Smooth muscle cell (in vitro differentiated cells): ENCODE measurements around the gene ENOX2. TPM values are rescaled to one million over a fixed set of nuclear protein-coding genes. Genes with fewer than 3 reads are reported as not detected.
"Not testable (repeated sequence)": the region's sequence is repeated elsewhere in the genome, so short reads cannot be mapped to it uniquely, and the experiment has no call there.

ENCODE experiments used
- DNase-seq: peaks from one replicate; lab custom pipeline; 2025; ENCODE audit not compliant: unreplicated experiment; lab: John Stamatoyannopoulos, UW
- H2AFZ ChIP-seq: fragments of 200-600 bp; sonication (generic); 2 replicates; pipeline ENCODE4 v1.6.0; 2016; ENCODE audit warnings: antibody characterized with exemption, low read depth, mild to moderate bottlenecking
- H3F3A ChIP-seq: fragments of 200-600 bp; sonication (generic); 2 replicates; pipeline ENCODE4 v1.6.0; 2017; ENCODE audit warnings: antibody characterized with exemption, low read depth
- H3K27ac ChIP-seq: fragments of 200-600 bp; sonication (generic); 2 replicates; pipeline ENCODE4 v1.5.1; 2016; ENCODE audit warnings: low read depth, mild to moderate bottlenecking
- H3K27me3 ChIP-seq: fragments of 200-600 bp; sonication (generic); 2 replicates; pipeline ENCODE4 v1.6.1; 2016; ENCODE audit warnings: low read depth, mild to moderate bottlenecking
- H3K36me3 ChIP-seq: fragments of 200-600 bp; sonication (generic); 2 replicates; pipeline ENCODE4 v1.5.1; 2016; ENCODE audit warnings: low read depth
- H3K4me1 ChIP-seq: fragments of 200-600 bp; sonication (generic); 2 replicates; pipeline ENCODE4 v1.5.1; 2016; ENCODE audit warnings: low read depth
- H3K4me2 ChIP-seq: fragments of 200-600 bp; sonication (generic); 2 replicates; pipeline ENCODE4 v1.6.0; 2016; ENCODE audit warnings: mild to moderate bottlenecking
- H3K4me3 ChIP-seq: fragments of 200-600 bp; sonication (generic); 2 replicates; pipeline ENCODE4 v1.5.1; 2016; ENCODE audit warnings: mild to moderate bottlenecking
- H3K79me2 ChIP-seq: fragments of 200-600 bp; sonication (generic); 2 replicates; pipeline ENCODE4 v1.6.0; 2016; ENCODE audit warnings: low read depth, mild to moderate bottlenecking
- H3K9ac ChIP-seq: fragments of 200-600 bp; sonication (generic); 2 replicates; pipeline ENCODE4 v1.6.0; 2016; ENCODE audit warnings: low read depth
- H3K9me3 ChIP-seq: fragments of 200-600 bp; sonication (generic); replicated peaks from 2 replicates; pipeline ENCODE4 v1.5.1; 2016; ENCODE audit warnings: low read depth
- H4K20me1 ChIP-seq: fragments of 200-600 bp; sonication (generic); 2 replicates; pipeline ENCODE4 v1.6.0; 2016; ENCODE audit warnings: low read depth
- WGBS: methylation state at CpG from one replicate; pipeline ENCODE4 v1.1.7; 2016; ENCODE audit warnings: low lambda C conversion rate; 5-methylcytosine and 5-hydroxymethylcytosine counted together
- polyA plus RNA-seq: library from polyadenylated mRNA; unstranded; fragments of >200 nt; fragmentation: Nextera tagmentation; extraction: Ambion mirVana; gene quantifications from 2 replicates; pipeline ENCODE4 v1.2.1, GENCODE V29; 2016
- total RNA-seq: library from RNA; depleted of rRNA; stranded (reverse); fragments of >200 nt; gene quantifications from 2 replicates; pipeline ENCODE4 v1.2.3, GENCODE V29; 2014
- TF ChIP-seq, protein P1 (sequence below): fragments of 200-600 bp; sonication (generic); IDR thresholded peaks from 2 replicates; pipeline ENCODE4 v1.5.1; 2017; ENCODE audit warnings: borderline replicate concordance, mild to moderate bottlenecking, antibody characterized with exemption; ENCODE audit not compliant: insufficient read depth, poor library complexity, severe bottlenecking

Gene ENOX2
- total and polyA plus RNA-seq, 2 experiments from 2014 or later, result 7.0 to 11.2 TPM

DNA sequence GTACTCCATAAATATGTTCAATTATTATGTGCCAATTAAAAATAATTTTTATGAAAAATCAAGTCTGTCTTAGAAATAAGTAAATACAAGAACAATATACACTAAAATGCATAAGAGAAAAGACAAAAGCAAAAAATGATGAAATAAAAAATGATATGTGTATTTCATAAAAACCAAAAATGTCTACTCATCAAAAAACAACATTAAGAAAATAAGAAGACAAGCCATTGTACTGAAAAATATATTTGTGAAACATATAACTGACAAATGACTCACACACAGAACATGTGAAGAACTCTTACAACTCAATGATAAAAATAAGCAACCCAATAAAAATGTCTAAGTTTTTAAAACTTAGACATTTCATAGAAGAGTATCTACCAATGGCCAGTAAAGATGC lies 34.1 kb upstream of the ENOX2 start:
- H3K4me2 ChIP-seq, result no peak overlapping the region
- H3F3A ChIP-seq, result no peaks in the 10 kb centered on the region
- H3K4me3 ChIP-seq, result no peak overlapping the region
- no peaks in the 10 kb centered on the region for H3K27me3 ChIP-seq
- H4K20me1 ChIP-seq, result no peaks in the 10 kb centered on the region
- H3K27ac ChIP-seq, result no peak overlapping the region
- TF ChIP-seq, protein P1, sequence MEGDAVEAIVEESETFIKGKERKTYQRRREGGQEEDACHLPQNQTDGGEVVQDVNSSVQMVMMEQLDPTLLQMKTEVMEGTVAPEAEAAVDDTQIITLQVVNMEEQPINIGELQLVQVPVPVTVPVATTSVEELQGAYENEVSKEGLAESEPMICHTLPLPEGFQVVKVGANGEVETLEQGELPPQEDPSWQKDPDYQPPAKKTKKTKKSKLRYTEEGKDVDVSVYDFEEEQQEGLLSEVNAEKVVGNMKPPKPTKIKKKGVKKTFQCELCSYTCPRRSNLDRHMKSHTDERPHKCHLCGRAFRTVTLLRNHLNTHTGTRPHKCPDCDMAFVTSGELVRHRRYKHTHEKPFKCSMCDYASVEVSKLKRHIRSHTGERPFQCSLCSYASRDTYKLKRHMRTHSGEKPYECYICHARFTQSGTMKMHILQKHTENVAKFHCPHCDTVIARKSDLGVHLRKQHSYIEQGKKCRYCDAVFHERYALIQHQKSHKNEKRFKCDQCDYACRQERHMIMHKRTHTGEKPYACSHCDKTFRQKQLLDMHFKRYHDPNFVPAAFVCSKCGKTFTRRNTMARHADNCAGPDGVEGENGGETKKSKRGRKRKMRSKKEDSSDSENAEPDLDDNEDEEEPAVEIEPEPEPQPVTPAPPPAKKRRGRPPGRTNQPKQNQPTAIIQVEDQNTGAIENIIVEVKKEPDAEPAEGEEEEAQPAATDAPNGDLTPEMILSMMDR, result no peak
- no peaks in the 10 kb centered on the region for H3K4me1 ChIP-seq
- H3K9me3 ChIP-seq, result no peaks in the 10 kb centered on the region
- no peaks in the 10 kb centered on the region for H3K36me3 ChIP-seq
- H2AFZ ChIP-seq, result no peak overlapping the region
- H3K79me2 ChIP-seq, result no peaks in the 10 kb centered on the region
- DNase-seq, result no peak
- no peak overlapping the region for H3K9ac ChIP-seq

DNA sequence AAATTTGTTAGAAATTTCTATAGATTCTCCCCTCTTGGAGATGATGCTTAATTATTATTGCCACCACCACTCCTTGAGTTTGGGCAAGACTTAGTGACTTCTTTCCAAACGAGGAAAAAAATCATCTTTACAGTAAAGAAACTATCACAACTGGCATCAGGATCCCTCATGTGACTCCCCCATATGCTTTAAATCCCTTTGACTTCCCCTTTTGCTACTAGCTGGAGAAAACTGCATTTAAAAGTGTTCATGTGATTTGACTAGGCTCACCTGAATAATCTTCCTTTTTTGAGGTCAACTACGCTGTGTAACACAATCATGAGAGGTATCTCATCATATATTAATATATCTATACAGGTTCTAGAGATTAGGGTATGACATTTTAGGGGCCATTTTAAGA lies 30.3 kb upstream of the ENOX2 start:
- no peak overlapping the region for H3K27ac ChIP-seq

DNA sequence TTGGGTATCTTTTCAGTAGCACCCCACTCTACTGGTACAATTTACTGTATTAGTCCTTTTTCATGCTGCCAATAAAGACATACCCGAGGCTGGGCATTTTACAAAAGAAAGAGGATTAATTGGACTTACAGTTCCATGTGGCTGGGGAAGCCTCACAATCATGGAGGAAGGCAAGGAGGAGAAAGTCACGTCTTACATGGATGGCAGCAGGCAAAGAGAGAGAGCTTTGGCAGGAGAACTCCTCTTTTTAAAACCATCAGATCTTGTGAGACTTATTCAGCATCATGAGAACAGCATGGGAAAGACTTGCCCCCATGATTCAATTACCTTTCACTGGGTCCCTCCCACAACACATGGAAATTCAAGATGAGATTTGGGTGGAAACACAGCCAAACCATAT lies 17.4 kb upstream of the ENOX2 start:
- WGBS, result 38% methylated on average over 2 of the region's 2 CpGs
- not testable (repeated sequence) for DNase-seq, H3K79me2 ChIP-seq, H3K9me3 ChIP-seq, H3K27ac ChIP-seq, H2AFZ ChIP-seq, H3K36me3 ChIP-seq, H3K4me3 ChIP-seq, H3K4me1 ChIP-seq, H4K20me1 ChIP-seq, H3K4me2 ChIP-seq, H3K27me3 ChIP-seq, H3K9ac ChIP-seq, H3F3A ChIP-seq

More for the DNA sequence above, 30.3 kb upstream of the ENOX2 start:
- no peaks in the 10 kb centered on the region for H4K20me1 ChIP-seq
- H2AFZ ChIP-seq, result no peak overlapping the region
- H3K9me3 ChIP-seq, result no peaks in the 10 kb centered on the region
- no peaks in the 10 kb centered on the region for H3F3A ChIP-seq
- DNase-seq, result no peak
- no peak overlapping the region for H3K9ac ChIP-seq
- no peak overlapping the region for H3K4me3 ChIP-seq
- H3K79me2 ChIP-seq, result no peaks in the 10 kb centered on the region
- no peaks in the 10 kb centered on the region for H3K36me3 ChIP-seq
- no peaks in the 10 kb centered on the region for H3K4me1 ChIP-seq
- 72% methylated on average over 2 of the region's 2 CpGs for WGBS
- H3K27me3 ChIP-seq, result no peaks in the 10 kb centered on the region
- H3K4me2 ChIP-seq, result no peak overlapping the region
- TF ChIP-seq, protein P1, result no peak

DNA sequence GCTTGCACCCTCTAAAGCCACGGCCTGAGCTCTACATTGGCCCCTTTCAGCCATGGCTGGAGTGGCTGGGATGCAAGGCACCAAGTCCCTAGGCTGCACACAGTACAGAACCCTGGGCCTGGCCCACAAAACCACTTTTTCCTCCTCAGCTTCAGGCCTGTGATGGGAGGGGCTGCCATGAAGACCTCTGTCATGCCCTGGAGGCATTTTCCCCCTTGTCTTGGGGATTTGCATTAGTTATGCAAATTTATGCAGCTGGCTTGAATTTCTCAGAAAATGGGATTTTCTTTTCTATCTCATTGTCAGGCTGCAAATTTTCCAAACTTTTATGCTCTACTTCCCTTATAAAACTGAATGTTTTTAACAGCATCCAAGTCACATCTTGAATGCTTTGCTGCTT lies 16.7 kb upstream of the ENOX2 start:
- H3F3A ChIP-seq, H3K9me3 ChIP-seq, H3K36me3 ChIP-seq, H3K4me1 ChIP-seq, H3K4me3 ChIP-seq, H2AFZ ChIP-seq, DNase-seq, H4K20me1 ChIP-seq, H3K4me2 ChIP-seq, H3K9ac ChIP-seq, H3K27me3 ChIP-seq, H3K79me2 ChIP-seq, H3K27ac ChIP-seq: not testable (repeated sequence)
- 45% methylated on average over 1 of the region's 1 CpG for WGBS

DNA sequence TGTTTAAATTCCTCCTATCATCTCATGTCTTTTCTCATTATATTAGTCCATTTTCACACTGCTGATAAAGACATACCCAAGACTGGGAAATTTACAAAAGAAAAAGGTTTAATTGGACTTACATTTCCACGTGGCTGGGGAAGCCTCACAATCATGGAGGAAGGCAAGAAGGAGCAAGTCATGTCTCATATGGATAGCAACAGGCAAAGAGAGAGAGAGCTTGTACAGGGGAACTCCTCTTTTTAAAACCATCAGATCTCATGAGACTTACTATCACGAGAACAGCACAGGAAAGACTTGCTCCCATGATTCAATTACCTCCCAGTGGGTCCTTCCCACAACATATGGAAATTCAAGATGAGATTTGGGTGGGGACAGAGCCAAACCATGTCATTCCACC lies 15.5 kb upstream of the ENOX2 start:
- DNase-seq, H3K9me3 ChIP-seq, H3K4me2 ChIP-seq, H2AFZ ChIP-seq, H3K36me3 ChIP-seq, H4K20me1 ChIP-seq, H3K4me1 ChIP-seq, H3F3A ChIP-seq, H3K27me3 ChIP-seq, H3K9ac ChIP-seq, H3K79me2 ChIP-seq, H3K4me3 ChIP-seq, H3K27ac ChIP-seq: not testable (repeated sequence)
- WGBS, result 58% methylated on average over 2 of the region's 2 CpGs
